ENCODE measurements around the gene MLYCD. TPM values are rescaled to one million over a fixed set of nuclear protein-coding genes. Genes with fewer than 3 reads are reported as not detected.

The MLYCD gene
- total RNA-seq, 1 donor: 2.9 TPM

- H3K27me3 ChIP-seq (ENCODE audit: insufficient read depth, low read length): peaks cover 2% of the 10 kb centered on the region
These were observed 71.0 kb downstream of the MLYCD start for GRCh38 chr16:83969771-83970429.

GRCh38 chr16:83970430-83970815, 71.5 kb downstream of the MLYCD start:
- Histone ChIP-seq H3K4me3 (ENCODE audit: low read length) (no peak overlapping the region), H3K27me3 (ENCODE audit: insufficient read depth, low read length) (peaks cover 2% of the 10 kb centered on the region), H3K9me3 (ENCODE audit: low read depth, low read length) (no peaks in the 10 kb centered on the region), H3K4me1 (ENCODE audit: insufficient read depth, low read length) (no peaks in the 10 kb centered on the region)

More at GRCh38 chr16:83969771-83970429, 71.0 kb downstream of the MLYCD start:
- H3K9me3 ChIP-seq (ENCODE audit: low read depth, low read length): no peaks in the 10 kb centered on the region
- no peaks in the 10 kb centered on the region for H3K4me1 ChIP-seq (ENCODE audit: insufficient read depth, low read length)
- H3K4me3 ChIP-seq (ENCODE audit: low read length): no peak overlapping the region

- Histone ChIP-seq H3K27me3 (ENCODE audit: insufficient read depth, low read length) (peaks cover 2% of the 10 kb centered on the region), H3K4me1 (ENCODE audit: insufficient read depth, low read length) (no peaks in the 10 kb centered on the region), H3K4me3 (ENCODE audit: low read length) (no peak overlapping the region), H3K9me3 (ENCODE audit: low read depth, low read length) (no peaks in the 10 kb centered on the region)
These were observed 72.5 kb downstream of the MLYCD start for GRCh38 chr16:83971165-83972130.

GRCh38 chr16:83972256-83973008, 73.5 kb downstream of the MLYCD start:
- peaks cover 2% of the 10 kb centered on the region for H3K27me3 ChIP-seq (ENCODE audit: insufficient read depth, low read length)
- H3K4me3 ChIP-seq (ENCODE audit: low read length): no peak overlapping the region

GRCh38 chr16:83973077-83973476, 74.2 kb downstream of the MLYCD start:
- no peaks in the 10 kb centered on the region for H3K4me1 ChIP-seq (ENCODE audit: insufficient read depth, low read length)
- H3K9me3 ChIP-seq (ENCODE audit: low read depth, low read length): no peaks in the 10 kb centered on the region
- peaks cover 2% of the 10 kb centered on the region for H3K27me3 ChIP-seq (ENCODE audit: insufficient read depth, low read length)
- H3K4me3 ChIP-seq (ENCODE audit: low read length): no peak overlapping the region

More at GRCh38 chr16:83972256-83973008, 73.5 kb downstream of the MLYCD start:
- Histone ChIP-seq H3K9me3 (ENCODE audit: low read depth, low read length) (no peaks in the 10 kb centered on the region), H3K4me1 (ENCODE audit: insufficient read depth, low read length) (no peaks in the 10 kb centered on the region)

- Histone ChIP-seq H3K4me1 (ENCODE audit: insufficient read depth, low read length) (no peaks in the 10 kb centered on the region), H3K4me3 (ENCODE audit: low read length) (no peak overlapping the region), H3K27me3 (ENCODE audit: insufficient read depth, low read length) (peaks cover 2% of the 10 kb centered on the region), H3K9me3 (ENCODE audit: low read depth, low read length) (no peaks in the 10 kb centered on the region)
These were observed 74.9 kb downstream of the MLYCD start for GRCh38 chr16:83973581-83974385.

- no peaks in the 10 kb centered on the region for H3K27me3 ChIP-seq (ENCODE audit: insufficient read depth, low read length)
- no peaks in the 10 kb centered on the region for H3K9me3 ChIP-seq (ENCODE audit: low read depth, low read length)
These were observed 75.6 kb downstream of the MLYCD start for GRCh38 chr16:83974475-83974874.

GRCh38 chr16:83975590-83976260, 76.8 kb downstream of the MLYCD start:
- Histone ChIP-seq H3K4me3 (ENCODE audit: low read length) (no peak overlapping the region), H3K27me3 (ENCODE audit: insufficient read depth, low read length) (no peaks in the 10 kb centered on the region), H3K9me3 (ENCODE audit: low read depth, low read length) (no peaks in the 10 kb centered on the region), H3K4me1 (ENCODE audit: insufficient read depth, low read length) (no peaks in the 10 kb centered on the region)

More at GRCh38 chr16:83974475-83974874, 75.6 kb downstream of the MLYCD start:
- no peak overlapping the region for H3K4me3 ChIP-seq (ENCODE audit: low read length)
- no peaks in the 10 kb centered on the region for H3K4me1 ChIP-seq (ENCODE audit: insufficient read depth, low read length)

Other genes with a start within 250 kb of the MLYCD start
- 14.4 TPM for gene HSBP1, start 91.1 kb upstream of the MLYCD start, total RNA-seq
- 4.1 TPM for gene OSGIN1, start 54.1 kb downstream of the MLYCD start, total RNA-seq
- not detected for gene NECAB2, start 69.1 kb downstream of the MLYCD start, total RNA-seq
- gene SLC38A8, start 143.7 kb downstream of the MLYCD start, total RNA-seq: not detected
- 89.3 TPM for gene MBTPS1, start 217.8 kb downstream of the MLYCD start, total RNA-seq
- 12.0 TPM for gene HSDL1, start 246.1 kb downstream of the MLYCD start, total RNA-seq
- gene DNAAF1, start 246.2 kb downstream of the MLYCD start, total RNA-seq: 25.3 TPM

All from mononuclear cell (primary cell).